ENCODE results near the gene CDRT4.
"Not testable (repeated sequence)": the region's sequence is repeated elsewhere in the genome, so short reads cannot be mapped to it uniquely, and the experiment has no call there.

CDRT4 gene

GRCh38 chr17:15467592-15467991 is at the start of gene CDRT4:
Gene CDRT4, minus strand, starts transcription at chr17:15467621. Its CDS starts 27,383 bp downstream, at chr17:15440238.
- no peak for DNase-seq

- DNase-seq, result no peak
Observed at GRCh38 chr17:15516150-15516549, 48.7 kb upstream of the CDRT4 start.

DNA sequence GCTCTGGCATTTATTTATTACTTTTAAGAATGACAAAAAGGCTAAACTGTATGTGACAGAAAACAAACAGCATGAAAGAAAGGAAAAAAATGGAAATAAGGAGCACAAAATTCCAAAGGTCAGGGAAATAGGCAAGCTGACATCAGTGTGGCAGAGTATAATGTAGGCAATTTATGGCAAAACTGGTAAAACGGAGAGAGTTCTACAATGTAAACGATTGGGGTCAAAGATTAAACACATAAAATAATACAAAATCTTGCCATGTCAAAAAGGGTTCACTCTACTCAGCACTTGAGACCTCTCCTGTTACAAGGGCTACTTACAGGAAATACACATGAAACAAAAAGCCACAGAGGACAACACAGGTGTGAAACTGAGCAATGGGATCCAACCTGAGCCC is 47.0 kb upstream of the CDRT4 start:
- no peak for DNase-seq

DNA sequence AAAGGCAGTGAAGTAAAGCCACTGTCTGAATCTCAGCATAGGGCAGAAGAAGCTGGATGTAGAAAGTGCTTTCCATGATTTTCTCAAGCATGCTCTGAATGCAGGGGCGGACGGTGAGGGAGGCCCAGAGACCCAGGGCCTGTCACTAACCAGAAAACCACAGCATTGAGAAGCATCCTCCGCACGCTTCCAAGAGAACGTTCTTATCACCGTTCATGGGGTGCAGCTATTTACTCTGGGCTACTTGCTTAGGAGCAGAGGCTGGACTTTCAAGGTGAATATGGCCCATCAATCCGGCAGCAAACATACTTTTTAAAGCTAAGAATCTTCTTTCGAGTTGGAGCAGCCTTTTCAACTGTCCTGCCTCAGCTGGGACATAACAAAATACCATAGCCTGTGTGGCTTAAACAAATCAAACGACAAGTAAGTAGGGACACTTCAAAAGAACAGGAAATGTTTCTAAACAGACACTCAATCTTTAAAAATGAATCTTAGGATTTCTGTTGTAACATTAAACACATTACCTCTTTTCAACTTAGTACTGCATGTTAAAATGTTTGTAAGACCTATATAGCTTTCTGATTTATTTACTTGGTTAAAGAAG is 46.5 kb upstream of the CDRT4 start:
- no peak for DNase-seq

- no peak for DNase-seq
Observed at GRCh38 chr17:15513058-15513791, 45.8 kb upstream of the CDRT4 start.

GRCh38 chr17:15512071-15512709 is 44.8 kb upstream of the CDRT4 start:
- DNase-seq, result no peak

DNA sequence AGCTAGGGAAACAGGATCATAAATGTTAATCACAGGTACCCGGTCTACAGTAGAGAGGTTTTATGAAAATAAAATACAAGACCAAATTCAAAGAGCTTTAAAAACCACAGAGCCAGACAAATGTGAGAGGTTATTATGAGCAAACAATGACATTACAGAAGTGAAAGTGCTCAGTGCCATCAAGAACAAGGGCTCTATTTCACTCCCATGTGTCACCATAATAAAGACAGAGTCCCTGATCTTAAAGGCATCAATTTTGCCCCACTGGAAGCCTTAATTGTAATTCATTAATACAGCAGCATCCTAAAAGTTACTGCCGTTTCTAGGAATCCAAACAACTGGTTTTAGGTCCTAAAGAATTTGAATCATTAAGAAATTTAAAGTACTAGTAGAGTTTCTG is 43.7 kb upstream of the CDRT4 start:
- no peak for DNase-seq

- DNase-seq, result no peak
Observed at GRCh38 chr17:15510361-15510760, 42.9 kb upstream of the CDRT4 start.

GRCh38 chr17:15509095-15509494 is 41.7 kb upstream of the CDRT4 start:
- no peak for DNase-seq

DNA sequence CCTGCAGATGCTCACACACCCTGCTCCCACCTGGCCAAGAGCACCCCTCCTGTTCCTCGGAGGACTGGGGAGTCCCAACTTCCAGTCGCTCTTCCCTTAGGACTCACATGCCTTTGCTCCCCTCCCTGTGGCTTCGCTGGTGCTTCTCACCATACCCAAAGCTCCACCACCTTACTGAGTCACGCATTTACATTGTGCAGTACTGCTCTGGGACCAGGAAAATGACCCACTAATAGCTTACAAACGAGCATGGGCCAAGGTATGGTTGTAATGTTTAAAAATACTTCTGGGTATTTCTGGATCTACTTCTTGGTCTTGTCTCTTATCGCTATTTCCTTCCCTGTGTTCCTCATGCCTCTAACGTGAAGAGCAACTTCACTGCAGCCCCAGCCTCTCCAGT is 41.0 kb upstream of the CDRT4 start:
- DNase-seq, result no peak

DNA sequence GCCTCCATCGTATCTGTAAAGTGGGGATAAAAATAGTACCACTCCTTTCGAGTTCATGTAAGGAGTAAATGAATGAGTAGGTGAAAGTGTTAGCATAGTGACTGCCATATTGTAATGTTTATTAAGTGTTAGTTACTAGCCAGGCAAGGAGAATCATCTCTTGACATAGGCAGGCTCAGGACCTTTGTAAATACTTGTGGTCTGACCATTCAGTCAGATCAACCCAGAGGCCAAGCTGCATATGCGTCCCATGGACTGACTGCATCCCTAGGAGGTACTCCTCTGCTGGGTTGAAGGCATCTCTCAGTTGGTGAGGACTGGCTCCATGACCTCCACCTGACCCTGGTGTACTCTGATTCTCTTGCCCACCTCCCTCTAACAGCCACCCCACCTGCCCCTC is 40.5 kb upstream of the CDRT4 start:
- DNase-seq, result no peak

DNA sequence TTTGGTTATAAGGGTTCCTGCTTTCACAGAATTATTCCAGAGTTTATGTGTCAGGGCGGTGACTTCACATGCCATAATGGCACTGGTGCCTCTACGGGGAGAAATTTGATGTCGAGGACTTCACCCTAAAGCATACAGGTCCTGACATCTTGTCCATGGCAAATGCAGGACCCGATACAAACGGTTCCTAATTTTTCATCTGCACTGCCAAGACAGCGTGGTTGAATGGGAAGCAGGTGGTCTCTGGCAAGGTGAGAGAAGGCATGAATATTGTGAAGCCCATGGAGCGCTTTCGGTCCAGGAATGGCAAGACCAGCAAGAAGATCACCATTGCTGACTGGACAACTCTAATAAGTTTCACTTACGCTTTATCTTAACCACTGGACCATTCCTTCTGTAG is 39.6 kb upstream of the CDRT4 start:
- no peak for DNase-seq

- DNase-seq, result not testable (repeated sequence)
Observed at GRCh38 chr17:15505708-15506107, 38.3 kb upstream of the CDRT4 start.

DNA sequence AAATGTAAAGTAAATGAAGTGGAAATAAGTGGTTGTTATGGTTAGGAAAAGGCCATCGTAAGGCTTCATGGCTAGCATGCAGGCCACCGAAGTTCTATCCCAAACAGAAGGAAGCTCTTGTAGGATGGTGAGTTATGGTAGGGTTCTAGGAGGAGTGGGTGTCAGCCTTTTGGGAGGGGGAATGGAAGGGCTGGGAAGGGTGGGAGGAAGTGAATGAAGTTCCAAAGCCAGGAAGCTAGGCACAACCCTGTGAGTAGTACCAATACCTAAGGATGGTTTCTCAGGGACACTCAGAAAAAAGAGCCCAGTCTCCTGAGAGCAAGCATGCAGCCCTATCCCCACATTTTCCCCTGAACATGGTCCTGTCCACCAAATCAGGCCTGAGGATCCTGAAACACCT is 36.3 kb upstream of the CDRT4 start:
- no peak for DNase-seq

DNA sequence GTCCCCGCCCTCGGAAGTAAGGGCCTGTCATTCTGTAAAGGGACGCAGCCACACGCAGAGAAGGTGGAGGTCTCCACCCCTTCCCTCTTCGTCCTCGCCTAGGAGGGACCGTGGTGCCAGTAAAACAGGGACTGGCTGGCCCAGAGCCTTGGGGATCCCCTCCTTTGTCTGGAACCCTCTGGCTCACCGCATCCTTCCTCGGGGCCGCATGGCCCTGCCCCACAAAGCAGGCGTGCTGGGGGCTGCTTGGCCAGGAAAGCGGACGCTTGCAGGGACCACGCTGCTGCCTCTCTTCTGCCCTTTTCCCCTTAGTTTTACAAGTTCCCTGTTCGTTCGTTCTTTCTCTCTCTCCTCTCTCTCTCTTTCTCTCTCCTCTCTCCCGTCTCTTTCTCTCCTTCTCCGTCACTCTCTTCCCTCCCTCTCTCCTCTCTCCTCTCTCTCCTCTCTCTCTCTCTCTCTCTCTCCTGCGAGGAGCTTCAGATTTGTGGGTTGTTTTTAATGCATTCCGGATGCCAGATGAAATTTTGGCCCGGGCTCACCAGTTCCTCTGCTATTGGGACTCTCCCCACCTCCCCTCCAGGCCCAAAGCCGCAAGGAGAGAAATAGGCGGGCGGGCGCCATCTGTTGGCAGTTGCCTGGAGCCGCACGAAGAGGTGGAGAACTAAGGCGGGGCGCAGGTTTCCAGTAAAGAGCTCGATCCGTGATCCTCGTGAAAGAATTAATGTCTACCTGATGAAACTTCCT is 35.1 kb upstream of the CDRT4 start:
- no peak for DNase-seq

DNA sequence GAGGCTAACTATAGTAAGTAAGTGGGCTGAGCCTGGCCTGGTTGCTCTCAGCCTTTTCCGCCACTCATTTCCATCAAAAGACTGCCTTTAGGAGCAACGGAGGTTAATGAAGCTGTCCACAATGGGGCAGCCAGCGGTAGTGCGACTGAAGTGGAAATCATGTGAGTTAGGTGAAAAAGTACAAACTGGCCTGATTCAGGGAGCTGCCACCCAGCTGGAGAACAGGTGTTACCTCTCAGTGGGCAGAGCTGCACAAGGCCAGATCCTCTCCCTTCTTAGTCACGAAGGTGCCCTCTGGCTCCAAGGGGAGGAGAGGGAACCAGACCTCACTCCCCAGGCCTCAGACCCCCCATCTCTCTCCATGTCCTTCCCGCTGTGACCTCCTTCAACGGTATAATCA is 34.4 kb upstream of the CDRT4 start:
- no peak for DNase-seq

DNA sequence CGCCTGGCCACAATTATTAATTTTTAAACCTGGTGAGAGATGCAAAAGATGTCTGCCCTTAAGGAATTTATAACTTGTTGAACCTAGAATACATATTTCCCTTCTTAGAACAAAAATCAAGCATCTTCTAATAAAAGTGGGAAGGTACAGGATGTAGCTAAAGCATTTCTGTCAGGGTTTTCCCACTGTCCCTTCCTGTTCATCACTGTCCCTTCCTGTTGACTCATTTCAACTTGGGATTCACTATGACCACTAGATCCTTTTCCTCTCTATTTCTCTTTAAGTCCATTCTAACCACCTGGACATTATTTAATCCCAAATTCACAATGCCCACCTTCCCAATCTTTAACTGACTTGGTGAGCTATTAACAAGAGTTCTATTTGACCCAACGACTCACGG is 33.9 kb upstream of the CDRT4 start:
- DNase-seq, result no peak

- no peak for DNase-seq
Observed at GRCh38 chr17:15498107-15498506, 30.7 kb upstream of the CDRT4 start.

DNA sequence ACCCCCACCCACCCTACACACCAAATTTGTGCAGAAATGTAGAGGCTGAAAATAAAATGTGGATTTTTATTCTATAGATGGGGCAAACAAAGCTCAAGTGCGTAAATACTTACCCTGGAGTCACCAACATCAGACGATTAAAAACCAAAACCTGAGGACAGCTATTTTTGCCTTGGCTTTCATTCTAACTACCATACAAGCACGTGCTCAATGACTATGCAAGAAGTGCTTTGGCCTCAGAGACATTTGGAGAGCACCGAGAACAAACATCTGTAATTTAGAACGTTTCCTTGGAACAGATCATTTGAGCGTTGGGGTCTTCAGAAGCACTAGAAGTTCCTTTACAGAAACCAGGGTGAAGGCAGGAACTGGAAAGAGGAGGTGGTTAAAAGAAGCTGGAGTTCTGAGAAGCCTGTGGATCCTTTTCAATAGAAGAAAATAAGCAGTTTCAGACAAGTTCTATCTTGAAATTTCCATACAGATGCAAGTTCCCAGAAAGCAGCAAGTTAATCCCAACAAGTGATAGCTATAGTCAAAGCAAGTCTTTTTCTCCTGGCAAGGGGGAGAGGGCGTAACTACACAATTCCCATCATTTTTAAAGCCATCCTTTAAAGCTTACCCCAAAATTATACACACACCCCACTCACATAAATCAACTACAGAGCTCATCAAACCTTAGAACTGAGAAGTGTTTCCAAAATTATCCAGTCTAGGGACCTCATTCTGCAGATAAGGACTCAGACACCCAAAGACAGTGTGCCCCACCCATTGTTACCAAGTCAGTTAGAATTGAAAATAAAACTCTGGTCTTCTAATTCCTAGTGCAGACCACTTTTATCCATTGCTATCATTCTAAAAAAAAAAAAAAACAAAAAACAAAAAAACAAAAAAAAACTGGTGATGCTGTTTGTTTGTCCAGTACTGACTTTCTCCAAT is 29.6 kb upstream of the CDRT4 start:
- no peak for DNase-seq

- no peak for DNase-seq
Observed at GRCh38 chr17:15494821-15495220, 27.4 kb upstream of the CDRT4 start.

- no peak for DNase-seq
Observed at GRCh38 chr17:15493693-15494035, 26.2 kb upstream of the CDRT4 start.
